Kidney epithelial cell (primary cell): ENCODE results near the gene CHST2. TPM values are rescaled to one million over a fixed set of nuclear protein-coding genes. Genes with fewer than 3 reads are reported as not detected.
"Not testable (repeated sequence)": the region's sequence is repeated elsewhere in the genome, so short reads cannot be mapped to it uniquely, and the experiment has no call there.

Experiments used
- DNase-seq: peaks from one replicate; pipeline ENCODE4 v3.0.0-alpha.2; 2010; ENCODE audit warnings: low read depth
- H3K27me3 ChIP-seq: 2 replicates; pipeline ENCODE4 v1.6.0; 2011; ENCODE audit warnings: low read length; ENCODE audit not compliant: control insufficient read depth, insufficient read depth
- H3K36me3 ChIP-seq: 2 replicates; pipeline ENCODE4 v1.5.1; 2011; ENCODE audit warnings: low read length; ENCODE audit not compliant: control insufficient read depth, insufficient read depth
- H3K4me3 ChIP-seq: 2 replicates; pipeline ENCODE4 v1.5.1; 2011; ENCODE audit warnings: low read depth, mild to moderate bottlenecking, control low read depth, low read length
- CTCF ChIP-seq: IDR thresholded peaks from 2 replicates; pipeline ENCODE4 v1.5.1; 2011; ENCODE audit warnings: mild to moderate bottlenecking, moderate library complexity, low read length, control low read depth, inconsistent platforms; ENCODE audit not compliant: insufficient read depth, poor library complexity, severe bottlenecking
- total RNA-seq: library from RNA; depleted of rRNA; stranded (reverse); fragments of >200 nt; gene quantifications from 2 replicates; pipeline ENCODE4 v1.2.3, GENCODE V29; 2015

Gene CHST2
- total RNA-seq, 1 donor from 2014 or later = 14.5 TPM

GRCh38 chr3:143163562-143164100 lies 44.1 kb downstream of the CHST2 start:
- H3K4me3 ChIP-seq = no peak overlapping the region

GRCh38 chr3:143165211-143165610 lies 45.6 kb downstream of the CHST2 start:
- DNase-seq = no peak
- Histone ChIP-seq H3K27me3 (no peaks in the 10 kb centered on the region), H3K4me3 (no peak overlapping the region), H3K36me3 (no peaks in the 10 kb centered on the region)
- TF ChIP-seq CTCF = no peak

More at GRCh38 chr3:143163562-143164100, 44.1 kb downstream of the CHST2 start:
- no peaks in the 10 kb centered on the region for H3K27me3 ChIP-seq
- no peaks in the 10 kb centered on the region for H3K36me3 ChIP-seq
- no peak for TF ChIP-seq CTCF
- DNase-seq = no peak

GRCh38 chr3:143165612-143166285 lies 46.2 kb downstream of the CHST2 start:
- not testable (repeated sequence) for DNase-seq, H3K27me3 ChIP-seq, H3K4me3 ChIP-seq, H3K36me3 ChIP-seq

- no peak overlapping the region for H3K4me3 ChIP-seq
- no peaks in the 10 kb centered on the region for H3K36me3 ChIP-seq
Observed at GRCh38 chr3:143166376-143166775, 46.8 kb downstream of the CHST2 start.

GRCh38 chr3:143167969-143168854 lies 48.6 kb downstream of the CHST2 start:
- no peak for TF ChIP-seq CTCF
- H3K4me3 ChIP-seq = no peak overlapping the region

More at GRCh38 chr3:143166376-143166775, 46.8 kb downstream of the CHST2 start:
- no peaks in the 10 kb centered on the region for H3K27me3 ChIP-seq
- no peak for DNase-seq
- TF ChIP-seq CTCF = no peak

GRCh38 chr3:143168855-143169192 lies 49.3 kb downstream of the CHST2 start:
- Histone ChIP-seq H3K36me3 (no peaks in the 10 kb centered on the region), H3K4me3 (no peak overlapping the region), H3K27me3 (no peaks in the 10 kb centered on the region)
- no peak for DNase-seq
- TF ChIP-seq CTCF = no peak

More at GRCh38 chr3:143167969-143168854, 48.6 kb downstream of the CHST2 start:
- Histone ChIP-seq H3K36me3 (no peaks in the 10 kb centered on the region), H3K27me3 (no peaks in the 10 kb centered on the region)
- no peak for DNase-seq
